Measurements from ENCODE around the gene NAGK.

DNA sequence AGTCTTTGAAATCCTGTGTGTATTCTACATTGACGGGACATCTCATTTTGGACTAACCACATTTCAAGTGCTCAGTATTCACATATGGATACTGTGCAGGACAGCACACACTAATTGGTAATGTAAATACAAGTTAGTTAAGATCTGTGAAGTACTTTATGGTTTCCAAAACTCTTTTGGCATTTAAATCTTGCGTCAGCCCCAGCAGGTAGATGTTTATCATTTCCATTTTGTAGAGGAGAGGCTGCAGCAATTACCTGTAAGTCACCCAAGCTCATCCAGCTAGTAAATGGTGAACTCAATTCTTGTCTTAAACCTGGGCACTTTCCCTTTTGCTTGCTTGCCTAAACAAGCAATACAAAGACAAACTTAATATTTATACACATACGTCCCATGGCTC, 1.6 kb upstream of the NAGK start:
- no peak for TF ChIP-seq EZH2phosphoT487 (IDR thresholded peaks at IDR 0.05; ENCODE audit: low read depth)
- TF ChIP-seq, protein P1, sequence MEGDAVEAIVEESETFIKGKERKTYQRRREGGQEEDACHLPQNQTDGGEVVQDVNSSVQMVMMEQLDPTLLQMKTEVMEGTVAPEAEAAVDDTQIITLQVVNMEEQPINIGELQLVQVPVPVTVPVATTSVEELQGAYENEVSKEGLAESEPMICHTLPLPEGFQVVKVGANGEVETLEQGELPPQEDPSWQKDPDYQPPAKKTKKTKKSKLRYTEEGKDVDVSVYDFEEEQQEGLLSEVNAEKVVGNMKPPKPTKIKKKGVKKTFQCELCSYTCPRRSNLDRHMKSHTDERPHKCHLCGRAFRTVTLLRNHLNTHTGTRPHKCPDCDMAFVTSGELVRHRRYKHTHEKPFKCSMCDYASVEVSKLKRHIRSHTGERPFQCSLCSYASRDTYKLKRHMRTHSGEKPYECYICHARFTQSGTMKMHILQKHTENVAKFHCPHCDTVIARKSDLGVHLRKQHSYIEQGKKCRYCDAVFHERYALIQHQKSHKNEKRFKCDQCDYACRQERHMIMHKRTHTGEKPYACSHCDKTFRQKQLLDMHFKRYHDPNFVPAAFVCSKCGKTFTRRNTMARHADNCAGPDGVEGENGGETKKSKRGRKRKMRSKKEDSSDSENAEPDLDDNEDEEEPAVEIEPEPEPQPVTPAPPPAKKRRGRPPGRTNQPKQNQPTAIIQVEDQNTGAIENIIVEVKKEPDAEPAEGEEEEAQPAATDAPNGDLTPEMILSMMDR (IDR thresholded peaks at IDR 0.05; ENCODE audit: low read depth, low read length) = no peak
